ENCODE results near the gene ATP10A.

The ATP10A gene

GRCh38 chr15:25736461-25736860 is 126.7 kb downstream of the ATP10A start:
- no peak for DNase-seq

GRCh38 chr15:25735550-25736384 is 127.4 kb downstream of the ATP10A start:
- no peak for DNase-seq

GRCh38 chr15:25734680-25735355 is 128.3 kb downstream of the ATP10A start:
- DNase-seq, result no peak

- DNase-seq, result no peak
Measured at GRCh38 chr15:25733856-25734679, 129.1 kb downstream of the ATP10A start.

- DNase-seq, result no peak
Measured at GRCh38 chr15:25733036-25733855, 129.9 kb downstream of the ATP10A start.

- no peak for DNase-seq
Measured at GRCh38 chr15:25732191-25732590, 130.9 kb downstream of the ATP10A start.

- DNase-seq, result no peak
Measured at GRCh38 chr15:25731411-25731810, 131.7 kb downstream of the ATP10A start.

- DNase-seq, result no peak
Measured at GRCh38 chr15:25730918-25731317, 132.2 kb downstream of the ATP10A start.

GRCh38 chr15:25728816-25729215 is 134.3 kb downstream of the ATP10A start:
- no peak for DNase-seq

- no peak for DNase-seq
Measured at GRCh38 chr15:25727867-25728600, 135.1 kb downstream of the ATP10A start.

DNA sequence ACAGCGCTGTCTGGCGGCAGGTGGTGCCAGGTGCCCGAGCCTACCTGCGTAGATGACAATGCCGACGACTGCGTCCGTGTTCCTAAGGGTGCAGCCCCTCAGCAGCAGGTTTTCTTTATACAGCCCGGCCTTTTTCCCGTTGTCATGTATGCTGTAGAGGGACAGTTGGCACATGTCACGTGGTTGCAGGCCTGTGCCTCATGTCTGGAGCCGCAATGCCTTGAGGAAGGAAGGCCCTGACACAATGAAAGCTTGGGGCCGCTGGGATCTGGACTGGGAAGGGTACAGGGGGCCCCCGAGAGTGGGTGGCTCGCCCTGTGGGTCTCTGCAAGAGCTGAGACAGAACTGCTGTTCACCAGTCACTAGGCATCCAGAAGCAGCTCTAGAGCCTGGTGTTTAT is 136.0 kb downstream of the ATP10A start:
- no peak for DNase-seq

DNA sequence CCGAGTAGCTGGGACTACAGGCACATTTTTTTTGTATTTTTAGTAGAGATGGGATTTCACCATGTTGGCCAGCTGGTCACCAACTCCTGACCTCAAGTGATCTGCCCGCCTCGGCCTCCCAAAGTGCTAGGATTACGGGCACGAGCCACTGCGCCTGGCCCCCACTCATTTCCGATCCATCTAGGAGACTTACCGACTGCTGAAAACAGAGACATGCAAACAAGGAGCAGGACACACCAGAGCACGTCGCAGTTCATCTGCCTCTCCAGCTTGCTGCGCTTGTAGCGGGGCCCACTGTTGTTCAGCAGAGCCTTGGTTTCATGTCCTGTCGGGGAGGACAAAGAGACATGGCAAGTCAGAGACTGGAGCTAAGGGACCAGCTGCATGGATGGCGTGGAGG is 137.4 kb downstream of the ATP10A start:
- DNase-seq, result no peak

DNA sequence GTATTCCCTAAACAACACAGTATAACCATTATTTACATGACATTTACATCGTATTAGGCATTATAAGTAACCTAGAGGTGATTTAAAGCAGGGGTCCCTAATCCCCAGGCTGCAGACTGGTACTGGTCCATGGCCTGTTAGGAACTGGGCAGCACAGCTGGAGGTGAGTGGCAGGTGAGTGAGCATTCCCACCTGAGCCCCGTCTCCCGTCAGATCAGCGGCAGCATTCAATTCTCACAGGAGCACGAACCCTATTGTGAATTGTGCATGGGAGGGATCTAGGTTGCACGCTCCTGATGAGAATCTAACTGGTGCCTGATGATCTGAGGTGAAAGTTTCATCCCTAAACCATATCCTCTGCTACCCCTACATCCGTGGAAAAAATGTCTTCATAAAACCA is 138.2 kb downstream of the ATP10A start:
- no peak for DNase-seq

DNA sequence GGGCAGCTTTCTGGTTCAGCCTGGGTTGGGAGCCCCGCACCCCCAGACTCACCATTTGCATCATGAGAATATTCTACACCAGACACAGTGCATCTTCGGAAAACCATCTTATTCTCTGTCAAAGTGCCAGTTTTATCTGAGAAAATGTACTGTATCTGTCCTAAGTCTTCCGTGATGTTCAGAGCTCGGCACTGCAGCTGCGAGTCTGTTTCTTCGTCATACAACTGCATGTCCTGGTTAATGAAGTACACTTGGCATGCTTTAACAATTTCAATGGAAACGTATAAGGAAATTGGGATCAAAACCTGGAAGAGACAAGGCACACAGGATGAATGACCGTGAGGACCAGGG is 141.5 kb downstream of the ATP10A start:
- DNase-seq, result no peak

- DNase-seq, result no peak
Measured at GRCh38 chr15:25719101-25719985, 143.8 kb downstream of the ATP10A start.

DNA sequence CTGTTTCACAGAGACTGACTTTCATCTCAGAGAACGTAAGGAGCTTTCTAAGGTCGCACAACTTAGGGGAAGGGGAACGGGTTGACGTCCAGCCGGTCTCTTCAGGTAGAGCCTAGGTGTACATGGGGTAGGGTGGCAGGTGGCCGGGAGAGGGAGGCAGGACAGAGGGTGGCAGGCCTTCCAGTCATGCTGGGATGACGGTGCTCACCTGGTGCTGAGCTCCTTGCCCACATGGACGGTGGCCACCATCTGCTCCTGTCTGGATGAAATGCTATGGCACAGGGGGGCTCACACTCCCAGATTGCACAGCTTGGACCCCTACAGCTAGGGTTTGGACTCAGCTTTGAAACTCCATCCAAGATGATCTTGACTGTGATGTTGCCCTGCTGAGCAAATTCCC is 144.5 kb downstream of the ATP10A start:
- DNase-seq, result no peak

DNA sequence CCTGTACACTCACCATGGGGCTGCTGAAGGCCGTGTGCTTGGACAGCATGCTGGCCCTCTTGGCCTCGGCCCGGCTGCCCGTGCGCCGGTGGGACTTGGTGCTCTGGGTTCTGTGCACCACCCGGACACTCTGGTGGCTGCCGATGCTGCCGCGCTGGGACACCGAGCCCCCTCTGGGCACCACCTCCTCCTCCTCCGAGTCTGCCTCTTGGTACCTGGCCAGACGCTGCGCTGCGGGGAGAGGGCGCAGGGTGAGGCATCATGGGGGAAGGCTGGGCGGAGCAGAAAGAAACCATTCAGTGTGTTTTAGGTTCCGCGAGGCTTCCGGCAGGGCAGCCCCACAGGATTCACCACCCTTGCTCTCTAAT is 145.0 kb downstream of the ATP10A start:
- DNase-seq, result no peak

GRCh38 chr15:25717457-25718168 is 145.5 kb downstream of the ATP10A start:
- DNase-seq, result no peak

GRCh38 chr15:25717127-25717456 is 146.0 kb downstream of the ATP10A start:
- DNase-seq, result no peak

DNA sequence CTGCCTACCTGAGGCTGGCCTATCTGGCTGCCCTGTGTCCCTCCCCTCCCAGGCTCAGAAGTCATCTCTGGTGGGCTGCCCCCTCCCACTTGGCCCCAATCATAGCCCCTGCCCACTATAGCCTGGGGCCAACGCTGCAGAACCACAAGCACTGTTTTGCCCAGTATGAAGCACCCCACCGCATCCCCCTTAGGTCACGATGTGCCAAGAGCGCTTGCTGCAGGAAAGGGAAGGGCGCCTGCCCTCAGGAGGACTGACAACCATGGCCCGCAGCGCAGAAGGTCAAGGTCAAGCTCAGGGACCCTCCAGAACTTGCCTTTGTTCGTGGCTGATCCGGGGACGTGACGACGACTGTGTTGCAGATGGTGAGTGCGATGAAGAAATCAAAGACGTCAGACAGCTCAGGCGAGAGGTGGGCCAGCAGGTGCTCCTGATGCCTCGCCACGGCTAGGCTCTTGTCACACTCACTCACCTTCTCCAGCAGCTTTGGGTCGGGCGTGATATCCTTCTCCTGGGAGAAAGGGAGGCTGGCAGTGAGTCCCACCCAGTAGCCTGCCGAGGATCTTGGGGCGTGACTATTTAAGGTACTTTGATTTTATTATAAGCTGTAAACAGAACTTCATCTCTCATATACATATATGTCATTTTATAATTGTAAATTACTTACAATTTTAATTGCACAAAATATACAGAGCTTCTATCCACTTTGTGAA is 146.6 kb downstream of the ATP10A start:
- no peak for DNase-seq

All from suppressor macrophage treated with lipopolysaccharide for 1 hour (primary cell).